ENCODE measurements around the gene ECE1. TPM values are rescaled to one million over a fixed set of nuclear protein-coding genes. Genes with fewer than 3 reads are reported as not detected.

The ECE1 gene
- total RNA-seq, 4 donors from 2014 or later: 55.9 to 149 (median 112) TPM

GRCh38 chr1:21334214-21335087 is 44.2 kb upstream of the ECE1 start:
- Histone ChIP-seq H3K9me3 (no peaks in the 10 kb centered on the region), H3K36me3 (no peaks in the 10 kb centered on the region), H3K4me1 (peaks cover 78 to 97% (median 94%) of the 10 kb centered on the region in 4 donors), H3K4me3 (peak overlapping the region in 1 of 4 donors; percentile 28), H3K27me3 (no peaks in the 10 kb centered on the region), H3K27ac (peak overlapping the region; percentile 85 to 98 (median 91))
- in situ Hi-C loops (cut with MboI; ENCODE audit: low pct_ligation_motif_present in 1 of 4, low pct_unique_long_range_greater_than_20kb in 1 of 4, low sequenced_read_pairs in 3 of 4) (no loop called here), intact Hi-C loops (cut with DNase I; ENCODE audit: low total_unique reads) (loop anchor here (2.0 kb wide), 1 partner anchor 66 kb away; no protein-coding TSS in a partner anchor)
- TF ChIP-seq, protein P1, sequence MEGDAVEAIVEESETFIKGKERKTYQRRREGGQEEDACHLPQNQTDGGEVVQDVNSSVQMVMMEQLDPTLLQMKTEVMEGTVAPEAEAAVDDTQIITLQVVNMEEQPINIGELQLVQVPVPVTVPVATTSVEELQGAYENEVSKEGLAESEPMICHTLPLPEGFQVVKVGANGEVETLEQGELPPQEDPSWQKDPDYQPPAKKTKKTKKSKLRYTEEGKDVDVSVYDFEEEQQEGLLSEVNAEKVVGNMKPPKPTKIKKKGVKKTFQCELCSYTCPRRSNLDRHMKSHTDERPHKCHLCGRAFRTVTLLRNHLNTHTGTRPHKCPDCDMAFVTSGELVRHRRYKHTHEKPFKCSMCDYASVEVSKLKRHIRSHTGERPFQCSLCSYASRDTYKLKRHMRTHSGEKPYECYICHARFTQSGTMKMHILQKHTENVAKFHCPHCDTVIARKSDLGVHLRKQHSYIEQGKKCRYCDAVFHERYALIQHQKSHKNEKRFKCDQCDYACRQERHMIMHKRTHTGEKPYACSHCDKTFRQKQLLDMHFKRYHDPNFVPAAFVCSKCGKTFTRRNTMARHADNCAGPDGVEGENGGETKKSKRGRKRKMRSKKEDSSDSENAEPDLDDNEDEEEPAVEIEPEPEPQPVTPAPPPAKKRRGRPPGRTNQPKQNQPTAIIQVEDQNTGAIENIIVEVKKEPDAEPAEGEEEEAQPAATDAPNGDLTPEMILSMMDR (IDR thresholded peaks at IDR 0.05): peak; percentile 73 to 81 (median 74)
- TF ChIP-seq POLR2AphosphoS5 (IDR thresholded peaks at IDR 0.05) (peak in 1 of 3 donors; percentile 41), EP300 (IDR thresholded peaks at IDR 0.05; ENCODE audit: low read depth) (no peak), POLR2A (IDR thresholded peaks at IDR 0.05) (no peak)
- DNase-seq: peak; percentile 83
- 29 to 41% methylated on average over 4 to 20 of the region's 20 CpGs for WGBS, 2 donors (ENCODE audit: low coverage in 1 of 2)

DNA sequence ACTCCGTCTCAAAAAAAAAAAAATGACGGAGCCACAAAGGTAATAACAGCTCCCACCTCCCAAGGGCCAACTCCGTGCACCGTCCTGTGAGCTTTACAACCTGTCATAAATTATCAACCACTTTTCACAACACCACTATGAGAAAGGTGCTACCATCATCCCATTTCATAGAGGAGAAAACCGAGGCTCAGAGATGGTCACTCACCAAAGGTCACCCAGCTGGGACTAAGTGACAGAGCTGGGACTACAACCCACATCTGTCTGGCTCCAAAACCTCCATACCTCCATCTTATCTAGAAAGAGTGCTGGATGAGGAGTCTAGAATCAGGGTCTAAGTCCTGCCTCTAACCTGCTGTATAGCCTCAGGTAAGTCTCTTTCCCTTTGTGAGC is 43.6 kb upstream of the ECE1 start:
- DNase-seq: no peak
- in situ Hi-C loops (cut with MboI; ENCODE audit: low pct_ligation_motif_present in 1 of 4, low pct_unique_long_range_greater_than_20kb in 1 of 4, low sequenced_read_pairs in 3 of 4): no loop called here
- Histone ChIP-seq H3K4me1 (peaks cover 76 to 97% (median 93%) of the 10 kb centered on the region in 4 donors), H3K27me3 (no peaks in the 10 kb centered on the region), H3K4me3 (no peak overlapping the region), H3K36me3 (no peaks in the 10 kb centered on the region), H3K27ac (peak overlapping the region; percentile 85 to 98 (median 91)), H3K9me3 (no peaks in the 10 kb centered on the region)
- TF ChIP-seq EP300 (IDR thresholded peaks at IDR 0.05; ENCODE audit: low read depth): no peak
- TF ChIP-seq, protein P1 (IDR thresholded peaks at IDR 0.05): no peak
- no peak for TF ChIP-seq POLR2AphosphoS5 (IDR thresholded peaks at IDR 0.05)
- TF ChIP-seq POLR2A (IDR thresholded peaks at IDR 0.05): no peak
- intact Hi-C loops (cut with DNase I; ENCODE audit: low total_unique reads): loop anchor here (2.0 kb wide), 1 partner anchor 65 kb away; no protein-coding TSS in a partner anchor
- 70% methylated on average over 5 of the region's 5 CpGs; no CpG with 5 or more reads in 1 of the 2 donors for WGBS, 2 donors (ENCODE audit: low coverage in 1 of 2)

DNA sequence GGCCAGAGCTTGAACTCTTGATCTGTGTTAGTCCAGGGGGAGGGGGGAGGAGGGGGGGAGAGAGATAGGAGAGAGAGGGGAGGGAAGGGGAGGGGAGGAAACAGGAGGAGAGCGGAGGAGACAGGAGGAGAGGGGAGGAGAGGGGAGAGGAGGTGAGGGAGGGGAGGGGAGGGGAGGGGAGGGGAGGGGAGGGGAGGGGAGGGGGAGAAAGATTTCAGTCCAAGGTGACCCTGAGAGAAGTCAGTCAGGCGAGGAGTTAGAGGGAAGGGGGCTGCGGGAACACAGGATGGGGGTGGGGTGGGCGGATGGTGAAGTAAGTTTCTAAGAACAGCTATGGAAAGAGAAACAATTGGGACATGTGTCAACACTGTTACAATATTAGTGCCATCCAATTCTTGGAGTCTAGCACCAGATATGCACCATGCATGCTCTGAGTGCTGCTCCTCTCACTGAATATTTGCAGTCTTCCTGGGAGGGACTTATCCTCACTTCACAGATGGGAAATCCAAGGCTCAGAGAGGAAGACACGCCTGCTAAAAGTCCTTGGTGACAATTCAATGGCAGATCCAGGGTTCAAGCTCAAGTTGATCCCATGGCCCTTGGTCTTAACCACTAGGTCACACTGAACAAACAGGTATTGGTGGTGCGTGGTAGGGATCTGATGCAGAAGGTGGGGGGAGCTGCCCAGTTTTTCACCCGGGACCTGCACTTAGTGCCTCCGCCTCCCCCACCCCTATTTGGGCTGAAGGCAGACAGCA is 42.5 kb upstream of the ECE1 start:
- intact Hi-C loops (cut with DNase I; ENCODE audit: low total_unique reads) (no loop called here), in situ Hi-C loops (cut with MboI; ENCODE audit: low pct_ligation_motif_present in 1 of 4, low pct_unique_long_range_greater_than_20kb in 1 of 4, low sequenced_read_pairs in 3 of 4) (no loop called here)
- WGBS, 2 donors (ENCODE audit: low coverage in 1 of 2): 43 to 66% methylated on average over 2 to 7 of the region's 8 CpGs
- peak overlapping the region; percentile 85 to 98 (median 91) for H3K27ac ChIP-seq
- DNase-seq: peak; percentile 10
- H3K27me3 ChIP-seq: no peaks in the 10 kb centered on the region
- peaks cover 71 to 97% (median 87%) of the 10 kb centered on the region in 4 donors for H3K4me1 ChIP-seq
- no peaks in the 10 kb centered on the region for H3K36me3 ChIP-seq
- no peak overlapping the region for H3K4me3 ChIP-seq
- H3K9me3 ChIP-seq: no peaks in the 10 kb centered on the region
- TF ChIP-seq POLR2A (IDR thresholded peaks at IDR 0.05): no peak
- TF ChIP-seq POLR2AphosphoS5 (IDR thresholded peaks at IDR 0.05): peak in 1 of 3 donors; percentile 10
- TF ChIP-seq, protein P1 (IDR thresholded peaks at IDR 0.05): no peak
- TF ChIP-seq EP300 (IDR thresholded peaks at IDR 0.05; ENCODE audit: low read depth): no peak

Measured in transverse colon (tissue), 4 donors.